Stimulated activated CD8-positive, alpha-beta memory T cell treated with anti-CD3 and anti-CD28 coated beads, Interleukin-2, amount 100 ng/mL, for 1 hour (primary cell): Measurements from ENCODE around the gene RCN1.
"Not testable (repeated sequence)": the region's sequence is repeated elsewhere in the genome, so short reads cannot be mapped to it uniquely, and the experiment has no call there.

ENCODE experiments used
- DNase-seq, 2 donors: peaks; one replicate each; pipeline ENCODE4 v3.0.0-alpha.2; 2020; ENCODE audit warnings: low read depth in 2 of 2

RCN1 gene

DNA sequence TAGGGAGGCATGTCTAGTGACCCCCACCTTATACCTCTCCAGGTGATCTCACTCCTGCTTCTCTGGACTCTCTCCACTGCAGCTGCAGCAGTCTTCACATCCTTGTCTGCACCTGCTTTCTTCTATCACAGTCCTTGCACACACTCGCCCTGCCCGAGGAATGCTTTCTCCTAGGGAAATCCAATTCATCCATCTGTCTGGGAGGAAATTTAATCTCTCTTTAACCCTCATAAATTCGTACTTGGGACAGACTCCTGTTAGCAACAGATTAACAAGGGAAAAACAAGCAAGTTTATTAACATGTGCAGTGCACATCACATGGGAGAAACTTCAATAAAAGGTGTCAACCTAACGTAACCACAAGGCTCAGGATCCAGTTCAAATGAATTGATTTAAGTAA is 11.3 kb upstream of the RCN1 start:
- DNase-seq: no peak

DNA sequence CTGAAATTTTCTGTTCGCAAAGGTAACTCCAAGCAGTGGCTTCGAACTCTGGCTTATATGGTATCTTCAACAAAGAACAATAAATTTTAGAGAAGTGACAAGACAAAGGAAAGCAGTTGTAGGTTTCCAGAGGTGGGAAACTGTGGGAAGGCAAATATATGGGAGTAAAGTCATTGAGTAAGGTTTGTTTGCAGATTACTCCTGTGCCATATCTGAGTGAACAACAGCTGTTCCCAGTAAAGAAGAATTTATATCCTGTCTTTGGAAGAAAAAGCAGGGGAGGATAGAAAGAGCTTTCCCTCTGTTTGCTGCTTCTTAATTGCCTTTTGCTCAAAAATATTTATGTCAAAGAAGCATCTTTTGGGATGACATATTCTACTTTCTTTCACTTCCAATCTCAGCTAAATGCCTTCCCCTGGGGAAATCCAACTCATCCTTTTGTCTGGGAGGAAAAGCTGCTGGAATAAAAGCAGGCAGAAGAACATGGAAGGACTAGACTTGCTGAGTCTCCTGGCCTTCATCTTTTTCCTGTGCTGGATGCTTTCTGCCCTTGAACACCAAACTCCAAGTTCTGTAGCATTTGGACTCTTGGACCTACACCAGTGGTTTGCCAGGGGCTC is 10.4 kb upstream of the RCN1 start:
- no peak for DNase-seq

DNA sequence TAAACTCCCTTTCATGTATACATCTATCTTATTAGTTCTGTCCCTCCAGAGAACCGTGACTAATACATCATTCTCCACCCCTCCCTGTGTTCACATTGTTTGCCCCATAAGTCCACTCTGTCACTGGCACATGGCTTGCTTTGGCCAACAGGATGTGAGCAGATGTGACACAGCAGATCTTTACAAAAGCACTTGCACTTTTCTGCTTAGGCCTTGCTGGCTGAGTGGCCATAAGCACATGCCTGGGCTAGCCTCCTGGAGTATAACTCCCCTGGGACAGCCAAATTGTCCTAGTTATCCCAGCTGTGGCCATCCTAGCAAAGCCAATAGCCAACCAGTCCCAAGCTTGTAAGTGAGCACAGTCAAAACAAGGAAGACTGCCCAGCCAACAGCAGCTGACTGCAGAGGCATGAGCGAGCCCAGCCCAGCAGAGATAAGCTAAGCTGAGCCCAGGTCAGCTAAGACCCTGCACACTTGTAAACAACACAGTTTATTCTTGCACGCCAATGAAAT is 9.7 kb upstream of the RCN1 start:
- DNase-seq: no peak

DNA sequence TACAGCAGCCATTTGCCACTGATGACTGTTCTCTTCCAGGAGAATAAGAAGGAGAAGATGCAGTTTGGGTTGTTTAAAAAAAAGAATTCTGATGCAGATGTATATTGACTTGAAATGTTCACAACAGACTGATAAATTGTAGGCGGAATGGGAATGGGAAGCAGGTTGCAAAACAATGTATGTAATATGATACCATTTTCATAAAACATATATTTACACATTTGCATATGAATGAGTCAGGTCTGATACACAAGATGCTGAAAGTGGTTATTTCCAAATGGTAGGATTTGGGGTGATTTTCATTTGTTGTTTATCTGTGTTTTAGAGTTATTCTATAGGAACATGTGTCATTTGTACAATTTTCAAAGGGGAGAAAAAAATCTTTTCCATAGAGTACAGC is 9.0 kb upstream of the RCN1 start:
- DNase-seq: no peak

DNA sequence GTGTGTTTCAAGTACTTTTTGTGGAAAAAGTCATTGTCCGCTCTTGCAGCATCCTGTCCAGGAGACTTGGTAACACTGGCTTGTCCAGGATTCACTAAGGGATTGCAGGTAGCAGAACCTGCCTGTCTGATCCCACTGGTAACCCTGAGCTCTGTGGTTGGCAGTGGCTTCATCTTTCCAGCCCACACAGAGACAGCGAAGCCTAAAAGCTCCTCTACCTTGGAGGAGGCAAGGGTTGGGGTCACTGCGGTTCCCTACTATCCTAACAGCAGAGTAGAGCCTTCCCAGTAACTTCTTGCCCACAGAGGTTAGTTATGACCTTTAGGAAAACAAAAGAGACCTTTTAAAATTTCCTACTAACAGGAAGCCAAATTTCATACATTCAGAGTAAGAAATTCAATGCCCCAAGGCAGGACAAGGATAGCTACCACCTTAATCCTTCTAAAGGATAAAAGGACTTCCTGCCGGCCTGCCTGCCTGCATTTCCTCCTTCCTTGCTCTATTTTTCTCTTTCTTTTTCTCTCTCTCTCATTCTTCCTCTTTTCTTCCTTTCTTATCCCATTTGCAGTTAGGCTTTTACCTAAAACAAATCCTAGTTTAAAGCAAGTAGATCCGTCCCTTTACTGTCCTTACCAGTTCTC is 8.4 kb upstream of the RCN1 start:
- DNase-seq: no peak

DNA sequence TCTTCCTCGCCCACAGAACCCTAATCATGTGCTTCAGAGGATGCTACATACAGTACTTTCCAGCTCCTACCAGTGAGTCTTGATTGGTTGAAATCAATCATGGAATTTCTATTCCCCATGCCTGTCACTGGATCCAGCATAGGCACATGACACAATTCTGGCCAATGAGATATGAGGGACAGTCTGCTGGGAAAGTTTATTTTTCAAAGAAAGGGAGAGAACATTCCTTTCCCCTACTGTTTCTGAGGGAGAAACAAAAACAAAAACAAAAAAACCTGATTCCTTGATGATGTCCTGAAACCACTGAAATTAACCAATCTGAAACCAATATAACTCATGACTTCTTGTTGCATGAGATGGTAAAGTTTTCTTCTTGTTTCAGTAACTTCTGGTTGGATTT is 3.3 kb upstream of the RCN1 start:
- no peak for DNase-seq

DNA sequence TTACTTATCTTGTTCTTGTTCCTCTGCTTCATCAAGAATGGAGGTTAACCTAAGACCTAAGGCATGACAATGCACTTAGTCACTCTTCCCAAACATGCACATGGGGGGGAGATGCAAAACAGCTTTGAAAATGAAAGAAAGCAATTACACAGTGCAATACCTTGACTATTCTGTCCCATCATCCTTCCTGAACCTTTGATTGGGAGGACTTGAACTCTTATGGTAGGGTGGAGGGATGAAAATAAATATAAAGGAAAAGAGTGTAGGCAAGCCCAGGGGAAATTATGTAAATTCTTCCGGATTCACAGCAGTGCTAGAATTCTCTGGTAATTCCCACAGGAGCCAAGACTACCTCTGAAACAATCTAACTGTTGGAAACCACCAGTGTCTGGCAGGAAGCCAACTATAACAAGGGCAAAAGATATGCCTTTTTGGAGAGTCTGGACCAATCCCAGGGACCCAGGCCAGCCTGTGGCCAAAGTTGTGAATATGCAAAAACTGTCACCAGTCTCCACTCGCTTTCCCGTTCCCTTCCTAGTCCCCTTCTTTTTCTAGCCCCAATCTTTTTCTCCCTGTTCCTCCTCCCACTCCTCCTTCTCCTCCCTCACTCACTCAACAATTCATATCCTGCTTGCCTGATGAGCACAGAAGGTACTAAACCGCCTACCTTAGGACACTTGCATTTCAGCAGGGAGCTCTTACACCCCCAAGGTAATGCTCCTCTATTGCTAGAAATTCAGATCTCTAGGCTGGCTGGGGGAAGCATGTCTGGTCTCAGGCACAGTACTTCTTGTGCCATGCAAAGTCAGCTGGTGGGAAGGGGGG is 2.5 kb upstream of the RCN1 start:
- DNase-seq: no peak

DNA sequence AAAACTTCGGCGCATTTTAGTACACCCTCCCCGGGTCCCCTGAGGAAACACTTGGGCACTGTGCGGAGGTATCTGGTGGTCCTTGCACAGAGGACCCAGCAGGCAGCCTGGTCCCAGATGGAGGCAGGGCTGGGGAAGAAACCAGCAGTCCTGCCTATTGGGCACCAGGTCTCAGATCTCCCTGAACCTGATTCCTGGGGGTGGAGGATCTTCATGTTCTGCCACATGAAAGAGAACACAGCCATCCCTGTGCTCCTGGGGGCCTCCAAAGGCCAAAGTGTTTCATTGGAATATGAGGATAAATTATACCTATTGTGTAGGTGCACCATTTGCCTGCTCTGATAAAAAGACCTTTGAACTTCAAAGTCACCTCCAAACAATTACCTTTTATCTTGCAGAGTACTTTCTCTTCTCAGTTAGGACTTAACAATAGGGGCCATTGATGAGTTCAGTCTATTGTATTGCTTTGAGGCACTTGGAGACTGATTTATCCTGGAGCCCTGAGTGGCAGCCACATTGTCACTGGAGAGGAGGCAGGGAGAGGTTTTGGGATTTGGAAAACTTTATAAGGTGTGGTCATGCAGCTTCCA is 1.8 kb downstream of the RCN1 start:
- no peak for DNase-seq

DNA sequence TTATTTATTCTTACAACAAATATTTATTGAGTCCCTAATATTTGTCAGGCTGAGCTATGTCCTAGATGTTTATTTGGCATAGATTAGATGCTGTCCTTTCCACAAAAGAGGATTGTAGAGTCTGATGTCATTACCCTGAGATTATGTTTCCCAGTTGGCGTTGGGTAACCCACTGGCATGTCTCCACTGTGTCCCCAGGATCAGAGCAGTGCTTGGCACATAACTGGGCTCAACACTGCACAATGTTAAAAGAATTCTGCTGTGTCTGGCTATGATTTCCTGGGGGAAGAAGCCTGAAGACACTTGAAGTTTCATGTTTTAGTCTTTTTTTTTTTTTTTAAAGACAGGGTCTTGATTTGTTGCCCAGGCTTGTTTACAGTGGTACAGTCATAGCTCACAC is 4.0 kb downstream of the RCN1 start:
- no peak for DNase-seq

DNA sequence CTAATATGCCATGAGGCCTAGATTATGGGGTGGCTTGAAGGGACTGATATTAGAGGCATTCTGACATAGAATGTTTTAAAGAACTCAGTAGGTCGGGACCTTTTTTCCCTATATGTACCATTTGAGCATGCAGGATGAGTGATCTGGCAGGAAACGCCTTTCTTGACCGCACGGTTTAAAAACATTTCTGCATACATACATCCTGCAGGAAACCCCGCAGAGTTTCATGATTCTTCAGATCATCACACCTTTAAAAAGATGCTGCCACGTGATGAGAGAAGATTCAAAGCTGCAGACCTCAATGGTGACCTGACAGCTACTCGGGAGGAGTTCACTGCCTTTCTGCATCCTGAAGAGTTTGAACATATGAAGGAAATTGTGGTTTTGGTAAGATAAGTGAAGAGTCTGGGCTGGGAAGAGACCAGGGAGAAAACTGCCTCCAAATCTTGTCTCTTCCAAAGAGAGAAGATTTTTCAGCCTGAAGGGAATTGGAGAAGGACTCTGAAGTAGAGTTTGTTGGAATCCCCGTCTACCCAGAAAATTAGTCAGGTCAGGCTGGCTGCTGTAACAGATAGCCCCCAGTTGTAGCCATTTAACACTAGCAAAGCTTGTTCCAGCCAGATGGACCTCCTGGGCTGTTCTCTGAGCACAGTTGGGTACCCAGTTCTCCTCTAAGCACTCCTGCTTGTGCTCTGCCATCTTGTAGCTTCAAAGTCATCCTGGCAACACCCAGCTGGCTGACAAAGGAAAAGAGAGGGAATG is 7.4 kb downstream of the RCN1 start:
- DNase-seq: no peak

DNA sequence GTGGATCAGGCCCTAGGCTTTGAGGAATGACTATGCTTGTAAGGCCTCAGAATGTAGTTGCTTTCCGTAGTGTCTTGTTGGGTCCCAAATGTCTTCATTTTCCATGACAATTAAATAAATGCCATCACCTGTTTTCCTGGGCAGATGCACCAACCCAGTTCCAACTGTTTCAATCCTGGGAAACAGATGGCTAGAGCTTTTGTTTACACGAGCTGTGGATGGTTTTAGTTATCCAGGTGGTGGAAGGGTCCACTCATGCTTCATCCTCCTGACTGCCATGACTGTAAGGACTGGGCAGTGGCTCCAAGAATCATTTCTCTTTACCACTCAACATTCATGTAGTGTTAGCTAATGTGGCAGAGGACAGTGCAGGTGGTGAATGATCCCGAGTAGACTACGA is 8.6 kb downstream of the RCN1 start:
- DNase-seq: no peak

DNA sequence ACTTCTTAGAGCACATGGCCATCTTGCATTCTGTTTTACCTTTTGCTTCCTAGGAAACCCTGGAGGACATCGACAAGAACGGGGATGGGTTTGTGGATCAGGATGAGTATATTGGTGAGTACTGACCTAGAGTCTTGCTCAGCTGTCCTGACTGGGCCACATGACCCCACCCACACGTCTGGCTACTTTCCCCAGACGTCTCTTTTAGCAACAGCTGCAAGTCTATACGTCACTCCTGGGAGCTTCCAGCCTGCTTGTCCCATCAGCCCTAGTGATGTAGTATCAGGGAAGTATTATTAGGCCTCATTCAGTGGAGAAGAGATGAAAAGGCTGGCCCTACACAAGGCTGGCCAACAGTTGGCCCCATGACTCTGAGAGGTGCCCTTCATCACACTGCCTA is 9.6 kb downstream of the RCN1 start:
- DNase-seq: no peak

DNA sequence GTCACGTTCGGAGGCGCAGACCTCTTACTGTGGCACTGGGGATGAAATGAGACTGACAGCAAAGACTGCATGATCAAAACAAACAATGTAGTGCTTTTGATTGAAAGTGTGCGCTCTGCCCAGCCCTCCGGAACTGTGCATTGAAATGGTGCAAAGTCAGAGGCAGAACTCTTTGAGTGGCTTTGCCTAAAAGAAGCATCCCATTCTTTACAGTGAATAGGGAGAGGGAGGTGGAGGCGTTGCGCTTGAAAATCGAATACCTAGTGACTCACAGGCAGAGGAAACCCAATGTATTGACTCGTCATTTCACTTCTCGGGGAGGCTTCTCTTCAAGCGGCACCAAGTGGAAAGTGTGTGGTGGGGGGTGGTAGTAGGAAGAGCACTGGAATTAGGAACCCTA is 10.9 kb downstream of the RCN1 start:
- no peak for DNase-seq

DNA sequence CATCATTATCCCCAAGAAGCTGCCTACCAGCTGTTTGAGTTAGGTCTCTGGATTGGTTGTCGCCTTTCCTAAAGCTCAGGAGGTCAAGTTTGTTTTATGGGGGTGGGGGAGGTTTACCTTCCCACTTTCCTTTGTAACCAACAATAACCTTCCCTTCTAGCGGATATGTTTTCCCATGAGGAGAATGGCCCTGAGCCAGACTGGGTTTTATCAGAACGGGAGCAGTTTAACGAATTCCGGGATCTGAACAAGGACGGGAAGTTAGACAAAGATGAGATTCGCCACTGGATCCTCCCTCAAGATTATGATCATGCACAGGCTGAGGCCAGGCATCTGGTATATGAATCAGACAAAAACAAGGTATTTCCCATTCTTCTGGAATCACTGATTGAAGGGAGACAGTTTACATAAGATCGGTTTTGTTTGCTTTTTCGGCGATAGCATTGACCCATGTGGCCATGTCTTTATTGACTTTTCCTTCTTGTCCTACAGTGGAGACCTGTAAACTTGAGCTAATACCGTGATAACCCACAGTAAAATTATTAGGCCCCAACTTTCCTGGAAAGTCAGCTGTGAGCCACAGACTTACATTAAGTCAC is 12.3 kb downstream of the RCN1 start:
- not testable (repeated sequence) for DNase-seq

DNA sequence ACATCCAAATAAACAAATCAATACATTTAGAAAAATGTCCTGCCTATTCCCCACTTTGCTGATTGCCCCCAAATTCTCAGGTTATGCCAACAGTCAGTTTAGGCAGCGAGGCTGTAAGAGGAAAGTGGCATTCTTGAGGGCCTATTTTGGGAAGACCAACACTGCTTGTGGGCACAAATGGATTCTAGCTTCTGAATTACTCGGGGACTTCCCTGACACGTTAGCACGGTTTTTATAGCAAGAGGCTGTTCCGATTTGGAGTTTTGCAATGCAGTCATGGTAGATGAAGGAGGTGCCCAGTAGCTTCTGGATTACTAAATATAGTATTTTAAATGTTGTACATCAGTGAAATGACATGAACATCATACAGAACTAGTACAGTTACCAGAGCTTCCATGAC is 13.1 kb downstream of the RCN1 start:
- DNase-seq: no peak

DNA sequence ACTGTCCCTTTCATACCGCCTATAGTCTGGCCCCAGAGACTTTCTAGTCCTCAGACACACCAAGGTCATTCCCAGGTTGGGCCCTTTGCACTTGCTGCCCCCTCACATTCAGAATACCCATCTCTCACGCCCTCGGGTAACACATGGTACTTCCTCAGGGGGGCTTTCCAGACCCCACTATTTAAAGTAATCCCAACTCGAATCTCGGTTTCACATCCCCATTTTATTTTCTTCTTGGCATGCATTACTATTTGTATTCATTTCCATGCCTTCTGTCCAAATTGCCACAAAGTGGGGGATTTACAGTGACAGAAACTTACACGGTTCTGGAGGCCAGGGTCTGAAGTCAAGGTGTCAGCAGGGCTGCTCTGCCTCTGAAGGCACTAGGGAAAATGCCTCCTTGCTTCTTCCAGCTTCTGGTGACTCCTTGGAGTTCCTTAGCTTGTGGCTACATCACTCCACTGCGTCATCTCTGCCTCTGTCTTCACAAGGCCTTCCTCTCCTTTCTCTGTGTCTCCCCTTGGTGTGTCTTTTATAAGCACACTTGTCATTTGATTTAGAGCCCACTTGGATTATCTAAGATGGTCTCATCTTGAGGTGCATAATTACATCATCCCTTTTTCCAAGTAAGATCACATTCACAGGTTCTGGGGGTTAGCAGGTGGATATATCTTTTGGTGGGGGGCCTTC is 15.1 kb downstream of the RCN1 start:
- DNase-seq: no peak

DNA sequence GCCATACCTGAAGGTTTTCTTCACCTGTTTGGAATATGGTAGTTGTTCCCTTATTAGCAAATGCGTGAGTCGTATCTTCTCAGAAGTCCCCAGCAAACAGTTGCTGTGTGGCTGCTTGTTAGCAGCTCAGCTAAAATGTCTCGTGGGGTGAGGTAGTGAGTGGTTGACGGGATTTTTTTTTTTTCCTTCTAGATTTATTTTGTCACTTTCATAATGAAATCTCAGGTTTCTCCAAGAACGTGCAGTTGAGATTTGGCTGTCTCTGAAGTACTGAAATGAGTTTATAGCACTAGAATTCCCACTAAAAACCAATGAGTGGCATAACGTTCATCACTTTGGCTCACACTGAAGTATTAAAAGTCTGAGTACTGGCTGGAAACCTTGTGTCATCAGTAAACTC is 16.8 kb downstream of the RCN1 start:
- DNase-seq: no peak

DNA sequence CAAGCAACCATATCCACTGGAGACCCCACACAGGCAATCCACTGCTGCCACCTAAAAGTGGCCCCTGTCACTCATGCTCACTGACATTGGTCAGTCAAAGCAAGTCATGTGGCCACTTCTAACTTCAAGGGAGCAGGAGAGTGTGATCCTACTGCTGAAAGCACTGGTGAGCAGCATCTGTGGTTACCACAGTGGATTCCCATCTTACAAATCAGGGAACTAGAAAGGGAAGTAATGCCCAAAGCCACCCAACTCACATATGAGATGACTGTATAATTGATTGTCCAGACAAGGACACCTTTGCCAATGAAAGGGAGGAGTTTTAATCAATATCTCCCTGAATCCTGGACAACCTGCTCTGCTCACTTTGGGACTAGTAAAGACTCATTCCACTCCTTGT is 17.7 kb downstream of the RCN1 start:
- no peak for DNase-seq

DNA sequence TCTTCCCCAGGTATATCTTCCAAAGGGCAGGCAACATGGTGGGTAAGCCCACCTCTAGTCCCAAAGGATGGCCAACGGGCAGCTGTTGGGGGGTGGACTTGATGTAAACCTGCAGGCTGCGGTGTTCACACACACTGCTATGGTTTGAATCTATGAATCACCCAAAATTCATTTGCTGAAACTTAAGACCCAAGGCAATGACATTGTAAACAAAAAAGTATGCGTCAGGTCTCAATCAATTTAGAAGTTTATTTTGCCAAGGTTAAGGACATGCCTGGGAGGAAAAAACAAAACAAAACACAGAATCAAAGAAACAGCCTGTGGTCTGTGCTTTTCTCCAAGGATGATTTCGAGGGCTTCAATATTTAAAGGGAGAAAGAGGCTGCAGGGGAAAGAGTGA is 18.3 kb downstream of the RCN1 start:
- DNase-seq: no peak

DNA sequence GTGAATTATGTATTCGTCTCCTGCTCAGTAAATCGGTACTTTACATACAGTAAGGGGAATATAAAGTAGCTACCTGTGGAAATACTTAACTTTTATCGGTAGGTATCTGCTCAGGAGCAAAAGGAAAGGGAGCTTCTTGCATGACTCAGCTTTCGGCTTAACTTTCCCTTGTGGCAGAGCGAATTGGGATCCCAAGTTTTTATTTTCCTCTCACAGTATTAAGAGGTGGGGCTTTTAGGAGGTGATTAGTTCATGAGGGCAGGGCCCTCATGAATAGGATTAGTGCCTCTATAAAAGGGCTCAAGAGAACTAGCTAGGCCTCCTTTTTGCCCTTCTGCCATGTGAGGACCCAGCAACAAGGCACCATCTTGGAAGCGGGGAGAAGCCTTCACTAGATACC is 18.7 kb downstream of the RCN1 start:
- DNase-seq: no peak

DNA sequence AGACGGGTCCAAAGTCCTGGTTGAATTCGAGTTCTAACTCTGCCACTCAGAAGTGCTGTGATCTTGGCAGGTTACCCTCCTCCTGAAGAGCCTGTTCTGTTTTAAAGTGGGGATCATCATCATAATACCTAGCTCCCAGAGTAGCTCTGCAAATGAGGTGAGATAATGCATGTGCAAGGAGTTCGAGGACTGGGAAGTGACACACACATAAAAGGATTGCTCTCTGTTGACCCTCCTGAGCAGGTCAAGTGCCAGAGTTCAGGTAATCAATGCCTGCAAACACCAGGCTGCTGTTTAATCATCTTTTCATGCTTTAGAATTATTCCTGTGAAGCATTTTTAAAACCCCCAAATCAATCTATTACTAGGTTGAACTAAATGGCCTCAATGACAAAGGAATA is 19.9 kb downstream of the RCN1 start:
- DNase-seq: no peak
